Central memory CD8-positive, alpha-beta T cell (primary cell): ENCODE measurements around the gene ATP7A.
A peak's percentile ranks its signal among the peaks of the same experiment; 100 is the strongest.
"Not testable (repeated sequence)": the region's sequence is repeated elsewhere in the genome, so short reads cannot be mapped to it uniquely, and the experiment has no call there.

Experiments used
- ATAC-seq: fragments of 150-1000 bp; cut with Tn5 transposase; replicated peaks from 2 replicates; pipeline ENCODE4 v1.10.0; 2022; ENCODE audit warnings: mild to moderate bottlenecking, moderate FRiP score, moderate number of reproducible peaks; ENCODE audit not compliant: poor library complexity, severe bottlenecking; ENCODE audit errors: extremely low read depth
- DNase-seq, 2 donors: peaks; one replicate each; pipeline ENCODE4 v3.0.0; 2021; ENCODE audit warnings: low spot score in 2 of 2
- H3K27ac Mint-ChIP-seq: one replicate; pipeline ENCODE4 v1.8.0; 2022; ENCODE audit warnings: low read depth, mild to moderate bottlenecking, moderate library complexity, mixed read lengths
- H3K27me3 Mint-ChIP-seq: one replicate; pipeline ENCODE4 v1.8.0; 2022; ENCODE audit warnings: mixed read lengths
- H3K36me3 Mint-ChIP-seq: one replicate; pipeline ENCODE4 v1.8.0; 2022; ENCODE audit warnings: mild to moderate bottlenecking, moderate library complexity, mixed read lengths; ENCODE audit not compliant: insufficient read depth
- H3K4me1 Mint-ChIP-seq: one replicate; pipeline ENCODE4 v1.8.0; 2022; ENCODE audit warnings: mixed read lengths
- H3K4me3 Mint-ChIP-seq: one replicate; pipeline ENCODE4 v1.8.0; 2022; ENCODE audit warnings: mild to moderate bottlenecking, moderate library complexity, mixed read lengths
- H3K9me3 Mint-ChIP-seq: one replicate; pipeline ENCODE4 v1.8.0; 2022; ENCODE audit warnings: mixed read lengths

The ATP7A gene

DNA sequence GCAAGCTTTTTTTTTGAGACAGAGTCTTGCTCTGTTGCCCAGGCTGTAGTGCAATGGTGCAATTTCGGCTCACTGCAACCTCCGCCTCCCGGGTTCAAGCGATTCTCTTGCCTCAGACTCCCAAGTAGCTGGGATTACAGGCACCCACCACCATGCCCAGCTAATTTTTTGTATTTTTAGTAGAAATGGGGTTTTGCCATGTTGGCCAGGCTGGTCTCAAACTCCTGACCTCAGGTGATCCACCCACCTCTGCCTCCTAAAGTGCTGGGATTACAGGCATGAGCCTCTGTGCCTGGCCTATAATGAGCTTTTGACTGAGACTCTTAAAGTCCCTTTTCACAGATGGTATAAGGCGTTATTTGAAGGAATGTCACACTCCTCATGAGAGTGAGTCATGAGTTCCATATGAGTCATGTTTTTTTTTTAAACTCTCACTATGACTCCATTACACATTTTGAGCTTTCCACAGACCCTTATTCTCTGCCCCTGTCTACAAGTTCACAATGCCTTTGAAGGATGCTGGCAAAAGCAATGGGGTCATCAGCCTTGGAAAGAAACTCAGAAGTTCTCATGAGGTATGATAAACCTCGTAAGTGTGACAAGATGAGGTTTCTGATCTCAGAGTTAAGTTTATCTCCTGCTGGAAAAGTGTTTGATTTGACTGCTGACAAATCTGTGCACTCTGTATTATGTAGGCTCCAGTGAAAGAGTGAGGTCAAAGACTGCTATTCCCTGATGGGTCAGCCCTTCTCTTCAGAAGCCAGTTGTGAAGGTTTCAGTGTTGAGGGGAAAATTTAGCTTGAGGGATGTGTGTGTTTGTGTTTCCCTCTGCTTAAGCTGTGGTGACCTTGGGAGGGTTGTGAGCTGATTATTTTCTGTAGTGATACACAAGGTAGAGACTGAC, 154.5 kb downstream of the ATP7A start:
- not testable (repeated sequence) for H3K4me1 Mint-ChIP-seq, ATAC-seq, H3K4me3 Mint-ChIP-seq, H3K27ac Mint-ChIP-seq, H3K36me3 Mint-ChIP-seq, DNase-seq, H3K9me3 Mint-ChIP-seq, H3K27me3 Mint-ChIP-seq

GRCh38 chrX:78066110-78066509, 155.6 kb downstream of the ATP7A start:
- Mint-ChIP-seq H3K9me3 (no peaks in the 10 kb centered on the region), H3K36me3 (no peaks in the 10 kb centered on the region), H3K27ac (peak overlapping the region; percentile 83), H3K27me3 (no peaks in the 10 kb centered on the region), H3K4me1 (no peaks in the 10 kb centered on the region), H3K4me3 (no peak overlapping the region)
- ATAC-seq (no peak), DNase-seq (no peak)

- no peaks in the 10 kb centered on the region for H3K4me1 Mint-ChIP-seq
- DNase-seq (no peak), ATAC-seq (no peak)
- H3K4me3 Mint-ChIP-seq, result no peak overlapping the region
- no peak overlapping the region for H3K27ac Mint-ChIP-seq
- peaks cover 5% of the 10 kb centered on the region for H3K9me3 Mint-ChIP-seq
- peaks cover 5% of the 10 kb centered on the region for H3K36me3 Mint-ChIP-seq
- H3K27me3 Mint-ChIP-seq, result no peaks in the 10 kb centered on the region
Observed at GRCh38 chrX:78071331-78071730, 160.8 kb downstream of the ATP7A start.

DNA sequence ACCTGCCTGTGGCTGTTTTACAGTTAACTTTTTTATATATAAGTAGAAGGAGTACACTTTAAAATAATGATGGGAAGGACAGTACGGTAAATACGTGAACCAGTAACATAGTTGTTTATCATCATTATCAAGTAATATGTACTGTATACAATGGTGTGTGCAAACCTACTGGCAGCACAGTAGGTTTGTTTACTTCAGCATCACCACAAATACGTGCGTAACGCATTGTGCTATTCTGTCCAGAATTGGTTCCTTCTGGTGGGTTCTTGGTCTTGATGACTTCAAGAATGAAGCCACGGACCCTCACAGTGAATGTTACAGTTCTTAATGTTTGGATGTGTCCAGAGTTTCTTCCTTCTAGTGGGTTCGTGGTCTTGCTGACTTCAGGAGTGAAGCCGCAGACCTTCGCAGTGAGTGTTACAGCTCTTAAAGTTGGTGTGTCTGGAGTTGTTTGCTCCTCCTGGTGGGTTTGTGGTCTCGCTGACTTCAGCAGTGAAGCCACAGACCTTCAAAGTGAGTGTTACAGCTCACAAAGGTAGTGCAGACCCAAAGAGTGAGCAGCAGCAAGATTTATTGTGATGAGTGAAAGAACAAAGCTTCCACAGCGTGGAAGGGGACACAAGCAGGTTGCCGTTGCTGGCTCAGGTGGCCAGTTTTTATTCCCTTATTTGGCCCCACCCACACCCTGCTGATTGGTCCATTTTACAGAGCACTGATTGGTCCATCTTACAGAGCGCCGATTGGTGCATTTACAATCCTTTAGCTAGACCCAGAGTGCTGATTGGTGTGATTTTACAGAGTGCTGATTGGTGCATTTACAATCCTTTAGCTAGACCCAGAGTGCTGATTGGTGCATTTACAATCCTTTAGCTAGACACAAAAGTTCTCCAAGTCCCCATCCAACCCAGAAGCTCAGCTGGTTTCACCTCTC, 162.9 kb downstream of the ATP7A start:
- peak; percentile 73 for ATAC-seq

GRCh38 chrX:78074088-78074487, 163.6 kb downstream of the ATP7A start:
- Mint-ChIP-seq H3K9me3 (peaks cover 5% of the 10 kb centered on the region), H3K4me1 (no peaks in the 10 kb centered on the region), H3K27me3 (no peaks in the 10 kb centered on the region), H3K4me3 (no peak overlapping the region), H3K27ac (no peak overlapping the region), H3K36me3 (peaks cover 5% of the 10 kb centered on the region)
- no peak for ATAC-seq
- DNase-seq, result no peak

More for the DNA sequence above, 162.9 kb downstream of the ATP7A start:
- not testable (repeated sequence) for H3K27me3 Mint-ChIP-seq, H3K9me3 Mint-ChIP-seq, H3K4me3 Mint-ChIP-seq, H3K4me1 Mint-ChIP-seq, H3K36me3 Mint-ChIP-seq
- DNase-seq, result peak; percentile 15 to 45
- H3K27ac Mint-ChIP-seq, result peak overlapping the region; percentile 10

- H3K4me3 Mint-ChIP-seq, result no peak overlapping the region
- H3K27me3 Mint-ChIP-seq, result no peaks in the 10 kb centered on the region
- DNase-seq (no peak), ATAC-seq (no peak)
- no peak overlapping the region for H3K27ac Mint-ChIP-seq
- peaks cover 5% of the 10 kb centered on the region for H3K9me3 Mint-ChIP-seq
- no peaks in the 10 kb centered on the region for H3K4me1 Mint-ChIP-seq
- H3K36me3 Mint-ChIP-seq, result peaks cover 5% of the 10 kb centered on the region
Observed at GRCh38 chrX:78075787-78076389, 165.4 kb downstream of the ATP7A start.

DNA sequence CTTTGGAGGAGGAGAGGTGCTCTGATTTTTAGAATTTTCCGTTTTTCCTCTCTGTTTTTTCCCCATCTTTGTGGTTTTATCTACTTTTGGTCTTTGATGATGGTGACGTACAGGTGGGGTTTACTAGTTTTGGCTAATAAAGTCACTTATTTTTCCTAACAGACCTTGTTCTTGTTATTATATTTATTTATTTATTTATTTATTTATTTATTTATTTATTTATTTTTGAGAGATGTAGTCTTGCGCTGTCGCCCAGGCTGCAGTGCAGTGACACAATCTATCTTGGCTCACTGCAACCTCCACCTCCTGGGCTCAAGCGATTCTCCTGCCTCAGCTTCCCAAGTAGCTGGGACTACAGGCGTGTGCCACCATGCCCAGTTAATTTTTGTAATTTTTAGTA, 170.9 kb downstream of the ATP7A start:
- H3K27ac Mint-ChIP-seq, H3K4me1 Mint-ChIP-seq, DNase-seq, ATAC-seq, H3K36me3 Mint-ChIP-seq, H3K9me3 Mint-ChIP-seq, H3K4me3 Mint-ChIP-seq, H3K27me3 Mint-ChIP-seq: not testable (repeated sequence)

GRCh38 chrX:78092296-78092695, 181.8 kb downstream of the ATP7A start:
- Mint-ChIP-seq H3K27ac (no peak overlapping the region), H3K36me3 (no peaks in the 10 kb centered on the region), H3K9me3 (no peaks in the 10 kb centered on the region), H3K27me3 (no peaks in the 10 kb centered on the region), H3K4me3 (no peak overlapping the region), H3K4me1 (no peaks in the 10 kb centered on the region)
- no peak for DNase-seq
- peak; percentile 24 for ATAC-seq

DNA sequence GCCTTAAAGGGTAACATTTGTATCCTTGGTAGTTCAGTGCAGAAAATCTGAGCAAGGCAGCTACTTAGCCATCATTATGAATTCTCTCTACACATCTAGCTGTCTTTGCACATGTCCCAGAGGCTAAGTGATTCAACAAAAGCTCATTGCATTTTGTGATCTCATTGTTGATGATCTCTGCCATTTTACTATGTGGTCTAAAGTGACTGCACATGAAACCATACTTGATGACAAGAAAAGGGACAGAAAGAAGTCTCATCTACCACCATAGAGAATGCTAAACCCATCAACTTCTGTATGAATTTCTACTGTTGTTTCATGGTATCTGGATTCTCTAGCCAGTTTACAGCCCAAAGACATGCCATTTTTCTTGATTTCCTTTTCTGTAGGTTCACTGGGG, 187.6 kb downstream of the ATP7A start:
- Mint-ChIP-seq H3K36me3 (no peaks in the 10 kb centered on the region), H3K4me3 (no peak overlapping the region), H3K4me1 (no peaks in the 10 kb centered on the region), H3K9me3 (no peaks in the 10 kb centered on the region), H3K27me3 (no peaks in the 10 kb centered on the region), H3K27ac (no peak overlapping the region)
- ATAC-seq, result no peak
- no peak for DNase-seq
